SK-N-MC (cell line): ENCODE results near the gene PRTFDC1.

Source experiments
- EZH2 ChIP-seq: fragments of 200-600 bp; sonication (generic); IDR thresholded peaks from one replicate; pipeline ENCODE4 v1.6.1; 2017; ENCODE audit warnings: antibody characterized with exemption
- FOXP2 ChIP-seq: optimal IDR thresholded peaks from 2 replicates; pipeline ENCODE3; 2011; ENCODE audit warnings: mild to moderate bottlenecking, moderate library complexity; ENCODE audit not compliant: insufficient read depth; ENCODE audit errors: extremely low read length, control extremely low read depth
- POLR2AphosphoS5 ChIP-seq: IDR thresholded peaks from 2 replicates; pipeline ENCODE4 v1.6.1; 2012; ENCODE audit warnings: mild to moderate bottlenecking, low read depth, low read length, borderline replicate concordance

- no peak for TF ChIP-seq EZH2
- no peak for TF ChIP-seq POLR2AphosphoS5
- no peak for TF ChIP-seq FOXP2
Measured at GRCh38 chr10:24834869-24835268, 117.5 kb downstream of the PRTFDC1 start.
